GM19468 (cell line): ENCODE results near the gene SEH1L.
A peak's percentile ranks its signal among the peaks of the same experiment; 100 is the strongest.
"Not testable (repeated sequence)": the region's sequence is repeated elsewhere in the genome, so short reads cannot be mapped to it uniquely, and the experiment has no call there.

ENCODE experiments used
- ATAC-seq: cut with Tn5 transposase; IDR thresholded peaks from one replicate; pipeline ENCODE4 v1.9.1; 2021; ENCODE audit warnings: mild to moderate bottlenecking, moderate library complexity, moderate number of reproducible peaks; ENCODE audit not compliant: unreplicated experiment; ENCODE audit errors: extremely low read depth

Gene SEH1L

DNA sequence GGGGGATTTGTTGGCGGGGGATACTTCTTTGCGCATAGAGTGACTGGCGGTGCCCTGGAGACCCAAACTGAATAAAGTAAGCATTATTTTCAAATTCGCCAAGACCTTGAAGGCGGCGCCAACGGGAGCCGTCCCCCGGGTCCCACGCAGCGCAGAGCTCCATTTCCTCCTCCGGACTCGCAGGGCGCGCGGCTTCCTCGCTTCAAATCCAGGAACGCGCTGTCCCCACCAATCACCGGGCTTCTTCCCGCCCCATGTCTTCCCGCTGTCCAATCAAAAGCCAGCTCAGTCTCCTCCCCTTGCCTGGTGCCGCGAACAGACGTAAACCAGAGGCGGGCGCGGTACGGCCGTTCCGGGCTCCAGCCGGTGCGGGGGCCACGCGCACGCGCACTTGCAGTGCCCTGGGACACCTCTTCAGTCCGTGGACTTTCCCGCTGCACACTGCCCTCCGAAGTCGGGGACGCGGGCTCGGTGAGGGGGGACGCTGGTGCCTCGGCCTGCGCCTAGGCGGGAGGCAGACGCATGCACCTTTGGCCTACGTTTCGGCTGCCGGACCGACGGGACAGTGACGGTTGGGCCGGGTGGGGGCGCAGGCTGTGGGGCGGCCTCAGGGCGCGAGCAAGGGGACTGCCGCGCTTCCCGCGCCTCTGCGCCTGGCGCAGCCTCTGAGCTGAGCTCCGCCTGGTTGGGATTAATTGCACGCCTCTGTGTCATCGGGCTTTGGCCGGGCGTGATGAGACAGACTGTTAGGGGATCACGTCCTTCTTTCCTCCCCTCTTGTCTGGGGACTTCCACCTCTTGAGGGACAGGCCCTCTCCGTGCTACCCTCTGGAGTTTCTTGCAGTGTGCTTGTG is 43.4 kb downstream of the SEH1L start, which contains the start of gene CEP192:
Gene CEP192 (plus strand): TSS at position 396 of the 854 bp plus-strand sequence. CDS start 8,063 bp downstream, outside the sequence.
- ATAC-seq = peak; percentile 59

DNA sequence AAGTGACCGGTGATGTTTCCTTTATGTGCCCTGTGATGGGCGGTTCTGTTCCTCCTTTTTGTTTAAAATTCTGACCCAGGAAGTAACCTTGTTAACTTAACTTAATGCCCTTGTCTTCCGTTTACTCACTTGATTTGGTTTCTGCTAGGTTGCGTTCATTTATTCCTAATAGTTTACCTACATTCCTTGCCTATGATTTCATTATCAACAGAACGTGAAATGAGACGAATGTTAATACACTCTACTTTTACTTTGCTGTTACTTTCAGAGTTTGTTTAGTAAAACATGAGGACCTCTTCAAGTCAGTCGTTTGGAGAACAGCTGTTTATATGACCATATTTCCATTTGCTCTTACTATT is 44.0 kb downstream of the SEH1L start:
- ATAC-seq = no peak

DNA sequence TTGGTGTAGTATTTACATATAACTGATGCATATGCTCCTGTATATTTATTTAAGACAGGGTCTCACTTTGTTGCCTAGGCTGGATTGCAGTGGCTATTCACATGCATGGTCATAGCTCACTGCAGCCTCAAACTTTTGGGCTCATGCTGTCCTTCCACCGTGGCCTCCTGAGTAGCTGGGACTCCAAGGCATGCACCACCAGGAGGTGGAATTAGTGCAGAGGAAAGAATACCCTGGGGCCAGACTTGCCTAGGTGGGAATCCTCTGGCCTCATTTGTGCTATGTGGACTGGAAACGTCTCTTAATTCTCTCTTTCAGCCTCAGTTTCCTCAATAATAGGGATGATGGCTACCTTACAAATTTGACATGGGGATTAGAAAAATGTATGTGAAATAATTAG is 45.6 kb downstream of the SEH1L start:
- ATAC-seq = no peak

DNA sequence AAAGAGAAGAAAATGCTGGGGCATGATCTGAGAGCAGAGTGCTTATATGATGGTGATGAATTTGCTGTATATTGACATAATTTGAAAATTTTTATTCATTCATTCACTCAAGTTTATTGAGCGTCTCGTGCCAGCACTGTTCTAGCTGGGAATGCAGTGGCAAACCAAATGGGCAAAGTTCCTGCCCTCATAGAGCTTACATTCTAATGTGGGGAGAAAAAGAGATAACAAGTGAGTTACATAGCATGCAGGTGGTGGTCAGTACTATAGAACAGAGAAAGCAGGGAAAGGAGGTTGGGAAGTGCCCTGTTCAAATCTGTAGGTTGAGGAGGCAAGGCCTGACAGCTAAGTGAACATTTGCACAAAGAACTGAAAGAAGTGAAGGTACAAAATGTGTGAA is 47.6 kb downstream of the SEH1L start:
- no peak for ATAC-seq

DNA sequence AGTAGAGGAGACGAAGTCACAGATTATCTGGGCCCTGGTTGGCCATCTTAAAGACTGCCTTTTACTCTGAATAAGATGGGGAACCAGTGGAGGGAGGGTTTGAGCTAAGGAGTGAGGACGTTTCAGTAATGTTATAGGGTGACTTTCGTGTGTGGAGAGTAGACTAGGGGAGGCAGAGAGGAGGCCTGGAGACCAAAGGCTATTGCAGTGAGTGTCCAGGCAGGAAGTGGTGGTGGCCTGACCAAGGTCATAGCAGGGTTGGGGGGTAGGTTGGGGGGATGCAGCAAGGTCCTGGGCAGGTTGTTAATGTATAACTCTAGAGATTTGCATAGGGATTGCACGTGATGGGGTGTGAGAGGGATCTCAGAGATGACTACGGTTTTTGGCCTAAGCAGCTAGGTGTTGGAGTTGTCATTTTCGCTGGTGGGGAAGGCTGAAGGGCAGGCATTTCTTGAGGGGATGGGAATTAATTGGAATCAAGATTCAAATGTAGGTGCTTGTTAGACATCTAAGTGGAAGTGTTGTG is 48.2 kb downstream of the SEH1L start:
- ATAC-seq = no peak

DNA sequence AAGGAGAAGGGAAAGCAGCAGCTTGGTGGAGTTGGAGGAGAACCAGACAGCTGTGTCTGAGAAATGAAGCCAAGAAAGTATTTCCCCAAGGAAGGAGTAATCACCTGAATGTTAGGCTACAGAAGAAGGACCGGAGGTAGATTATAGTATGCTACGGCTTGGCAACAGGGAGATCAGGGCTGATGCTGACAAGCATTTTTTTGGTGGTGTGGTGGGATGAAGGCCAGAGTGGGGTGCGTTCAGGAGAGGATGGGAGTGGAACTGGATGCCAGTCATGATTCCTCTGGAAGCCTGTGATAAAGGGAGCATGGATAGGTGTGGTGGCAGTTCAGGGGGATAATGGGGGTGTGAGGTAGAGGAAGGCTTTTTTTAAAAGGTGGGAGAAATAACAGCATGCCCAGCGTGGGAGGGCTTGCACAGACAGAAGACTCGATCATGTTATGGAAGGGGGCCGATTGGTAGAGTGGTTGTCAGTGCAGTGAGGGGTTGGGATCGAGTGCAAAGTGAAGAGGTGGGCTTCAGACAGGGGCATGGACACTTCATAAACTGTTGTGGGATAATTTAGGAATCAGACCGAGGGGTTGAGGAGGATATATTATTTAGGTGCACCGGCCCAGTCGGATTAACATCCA is 49.0 kb downstream of the SEH1L start:
- ATAC-seq = no peak

DNA sequence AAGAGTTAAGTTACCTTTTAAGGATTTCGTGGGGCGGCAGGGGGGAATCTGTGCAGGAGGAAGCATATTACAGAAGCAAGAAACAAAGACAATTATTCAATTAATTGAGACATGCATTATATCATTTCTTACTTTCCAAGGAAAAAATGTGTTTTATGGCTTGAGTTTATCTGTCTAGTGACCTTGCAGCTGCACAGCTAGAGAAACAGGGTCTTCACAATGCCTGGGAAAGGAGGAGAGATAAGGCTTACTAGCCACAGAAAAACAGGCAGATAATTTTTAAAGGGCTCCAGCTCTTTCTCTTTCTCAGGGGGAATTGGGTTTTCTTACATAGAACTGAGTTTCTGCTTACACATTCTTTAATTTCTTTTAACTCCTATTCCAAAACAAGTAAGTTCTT is 49.5 kb downstream of the SEH1L start:
- not testable (repeated sequence) for ATAC-seq

DNA sequence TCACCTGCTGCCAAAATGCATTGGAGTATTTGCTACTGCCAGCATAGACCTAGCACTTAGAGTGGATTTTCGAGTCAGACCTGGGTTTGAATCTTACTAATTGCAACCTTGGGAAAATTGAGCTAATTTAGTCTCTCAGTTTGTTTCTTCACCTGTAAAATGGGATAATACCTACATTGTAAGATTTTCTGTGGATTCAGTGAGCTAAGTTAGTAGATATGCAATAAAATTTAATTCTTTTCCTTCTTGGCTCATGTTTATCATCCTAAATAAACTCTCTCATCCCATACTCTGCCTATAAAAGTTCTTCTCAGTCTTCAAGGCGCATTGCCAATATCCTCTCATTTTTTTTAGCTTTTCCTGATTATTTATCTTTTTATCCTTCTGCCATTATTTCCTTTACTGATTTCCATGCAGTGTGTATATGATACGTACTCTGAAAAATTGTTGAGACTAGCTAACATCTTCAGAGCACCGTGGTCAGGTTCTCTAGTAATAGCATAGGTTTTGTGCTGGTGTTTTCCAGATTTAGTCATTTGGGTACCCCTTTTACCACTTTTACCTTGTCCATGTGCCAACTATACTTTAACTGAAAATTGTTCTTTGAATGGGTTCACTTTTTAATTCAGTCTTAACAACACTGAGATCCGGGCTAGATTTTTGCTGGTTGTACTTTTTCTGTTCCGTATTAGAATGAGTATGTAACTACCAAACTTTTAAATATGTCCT is 50.7 kb downstream of the SEH1L start:
- no peak for ATAC-seq

DNA sequence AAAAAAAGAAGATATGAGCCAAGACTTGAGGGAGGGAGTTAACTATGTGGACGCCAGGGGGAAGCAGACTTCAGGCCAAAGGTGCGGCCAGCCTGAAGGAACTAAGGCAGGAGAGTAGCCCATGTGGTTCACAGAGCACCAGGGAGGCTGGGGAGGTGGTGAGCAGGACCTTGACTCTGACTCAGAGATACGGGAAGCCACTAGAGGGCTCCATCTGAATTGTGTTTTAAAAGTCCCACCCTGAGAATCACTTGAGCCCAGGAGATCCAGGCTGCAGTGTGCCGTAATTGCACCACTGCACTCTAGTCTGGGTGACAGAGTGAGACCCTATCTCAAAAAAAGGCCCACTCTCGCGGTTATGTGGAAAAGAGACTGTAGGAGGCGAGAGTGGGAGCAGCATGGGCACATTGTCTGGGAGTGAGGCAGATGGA is 55.7 kb downstream of the SEH1L start:
- ATAC-seq = no peak

DNA sequence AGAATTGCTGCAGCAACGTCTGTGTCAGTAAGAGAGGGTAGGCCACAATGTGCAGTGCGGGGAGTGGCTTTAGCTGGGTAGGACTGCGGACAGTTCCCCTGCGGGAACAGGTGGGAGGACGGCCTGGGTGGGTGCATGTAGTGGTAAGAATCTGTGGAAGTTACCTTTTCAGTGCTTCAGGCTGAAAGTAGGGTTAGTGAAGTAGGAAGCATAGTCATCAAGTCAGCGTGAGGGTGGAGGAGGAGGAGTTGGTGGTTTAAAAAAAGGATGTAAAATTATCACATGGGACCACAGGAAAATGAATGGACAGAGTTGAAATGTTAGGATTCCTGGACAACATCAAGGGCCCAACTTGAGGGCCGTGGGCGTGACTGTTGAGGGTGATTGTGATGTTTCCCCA is 56.6 kb downstream of the SEH1L start:
- no peak for ATAC-seq

DNA sequence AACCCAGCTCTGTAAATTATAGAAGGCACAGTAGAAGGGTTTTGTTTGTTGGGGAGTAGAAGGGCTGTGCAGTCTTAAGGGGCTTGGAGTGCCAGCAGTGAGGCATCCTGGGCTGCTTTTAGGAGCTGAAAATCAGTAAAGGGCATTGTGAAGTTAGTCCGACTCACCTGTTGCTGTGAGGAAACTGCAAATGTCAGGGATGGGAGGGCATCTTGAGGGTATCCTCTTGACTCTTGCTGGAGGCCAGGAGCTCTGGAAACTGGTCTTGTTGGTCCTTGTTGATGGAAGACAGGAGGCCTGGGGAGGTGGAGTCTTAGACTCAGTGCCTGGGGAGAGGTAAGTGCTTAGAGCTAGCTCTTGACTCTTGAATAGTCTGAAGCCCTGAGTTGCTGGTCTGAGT is 57.5 kb downstream of the SEH1L start:
- no peak for ATAC-seq

DNA sequence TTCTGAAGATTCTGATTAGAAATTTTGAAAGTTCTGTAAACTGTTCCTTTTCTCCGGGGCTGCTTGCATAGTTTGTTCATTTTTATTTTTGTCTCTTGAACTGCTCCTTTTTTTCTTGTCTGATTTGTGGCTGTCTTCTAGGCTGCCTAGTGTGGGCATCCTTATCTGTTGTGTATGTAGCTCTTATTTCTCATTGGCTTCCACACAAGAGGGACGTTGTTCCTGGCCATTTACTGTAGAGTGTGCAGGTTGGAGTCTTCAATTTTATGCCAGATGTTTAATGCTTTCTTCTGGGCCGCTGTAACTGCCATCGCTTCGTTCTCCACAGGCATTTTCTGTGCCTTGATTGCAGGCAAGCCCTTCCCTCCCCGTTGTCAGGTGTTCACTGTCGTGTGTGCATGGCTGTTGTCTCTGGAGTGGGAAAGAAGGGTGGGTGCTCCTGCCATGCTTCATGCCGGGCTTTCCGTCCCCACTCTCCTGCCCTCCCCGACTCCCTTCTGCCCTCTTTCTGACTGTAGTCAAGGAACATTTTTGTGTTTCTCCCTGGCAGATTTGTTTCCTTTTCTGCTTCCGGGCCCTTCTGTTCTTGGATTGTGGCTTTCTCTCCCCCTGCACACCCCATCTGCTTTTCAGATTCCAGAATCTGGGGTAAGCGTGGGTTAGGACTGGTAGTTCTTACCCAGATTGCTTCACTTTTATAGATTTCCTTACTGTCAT is 58.9 kb downstream of the SEH1L start:
- ATAC-seq = no peak

DNA sequence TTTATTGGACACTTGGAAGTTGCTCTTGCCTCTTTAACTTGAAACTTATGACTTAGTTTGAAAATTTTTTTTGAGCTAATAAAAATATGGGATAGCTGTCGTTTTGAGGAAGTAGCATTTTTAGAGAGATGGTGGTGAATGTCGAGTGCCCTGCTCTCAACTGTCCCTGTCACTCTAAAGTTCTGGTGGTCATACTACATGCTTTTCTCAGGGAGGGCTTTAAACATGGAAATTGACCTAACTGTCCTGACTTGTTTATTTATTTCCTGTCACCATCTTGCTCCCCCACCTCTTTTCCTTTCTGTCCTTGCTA is 59.4 kb downstream of the SEH1L start:
- ATAC-seq = no peak

DNA sequence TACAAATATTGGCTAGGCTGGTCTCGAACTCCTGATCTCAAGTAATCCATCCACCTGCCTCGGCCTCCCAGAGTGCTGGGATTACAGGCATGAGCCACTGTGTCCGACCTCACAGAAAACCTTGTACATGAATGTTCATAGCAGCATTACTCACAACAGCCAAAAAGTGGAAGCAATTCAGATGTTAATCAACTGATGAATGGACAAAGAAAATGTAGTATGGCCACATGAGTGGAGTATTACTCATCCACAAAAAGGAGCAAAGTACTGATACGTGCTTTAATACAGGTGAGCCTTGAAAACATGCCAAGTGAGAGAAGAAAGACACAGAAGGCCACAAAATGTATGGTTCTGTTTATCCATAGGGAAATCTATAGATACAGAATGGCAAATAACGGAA is 63.9 kb downstream of the SEH1L start:
- ATAC-seq = no peak

DNA sequence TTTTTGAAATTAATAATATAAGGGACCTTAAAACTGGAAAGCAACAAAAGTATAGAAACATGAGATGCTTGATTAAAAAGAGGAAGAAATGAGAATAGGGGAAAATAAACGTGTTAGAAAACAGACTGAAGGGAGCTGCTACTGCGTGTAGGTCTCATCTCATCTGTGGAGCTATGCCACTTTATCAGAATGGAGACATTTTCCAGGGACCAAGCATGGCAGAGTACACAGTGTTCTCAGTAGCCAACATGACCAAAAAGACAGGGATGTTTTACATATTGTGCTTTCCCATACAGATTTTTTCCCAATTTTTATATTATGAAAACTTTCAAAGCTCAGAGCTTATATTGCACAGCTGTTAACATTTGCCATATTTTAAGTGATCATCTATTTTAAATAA is 66.4 kb downstream of the SEH1L start:
- ATAC-seq = no peak

DNA sequence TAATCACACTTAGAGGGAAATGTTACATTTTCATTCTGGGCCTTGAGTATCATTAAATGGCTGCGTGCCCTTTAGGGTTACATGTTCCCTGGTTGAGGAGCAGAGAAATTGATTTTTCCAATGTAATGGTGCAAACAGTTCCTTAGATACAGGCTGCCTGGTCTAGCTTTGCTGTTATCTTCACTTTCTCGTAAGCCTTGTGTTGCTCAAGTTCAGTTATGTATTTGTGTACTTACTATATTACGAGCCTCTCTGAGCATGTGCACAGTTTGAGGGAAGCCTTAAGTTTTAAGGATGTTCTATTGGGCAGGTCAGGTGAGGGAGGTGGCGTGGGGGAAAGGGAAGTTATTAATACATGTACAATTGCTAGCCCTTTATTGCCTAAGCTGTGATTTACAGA is 67.0 kb downstream of the SEH1L start:
- no peak for ATAC-seq

DNA sequence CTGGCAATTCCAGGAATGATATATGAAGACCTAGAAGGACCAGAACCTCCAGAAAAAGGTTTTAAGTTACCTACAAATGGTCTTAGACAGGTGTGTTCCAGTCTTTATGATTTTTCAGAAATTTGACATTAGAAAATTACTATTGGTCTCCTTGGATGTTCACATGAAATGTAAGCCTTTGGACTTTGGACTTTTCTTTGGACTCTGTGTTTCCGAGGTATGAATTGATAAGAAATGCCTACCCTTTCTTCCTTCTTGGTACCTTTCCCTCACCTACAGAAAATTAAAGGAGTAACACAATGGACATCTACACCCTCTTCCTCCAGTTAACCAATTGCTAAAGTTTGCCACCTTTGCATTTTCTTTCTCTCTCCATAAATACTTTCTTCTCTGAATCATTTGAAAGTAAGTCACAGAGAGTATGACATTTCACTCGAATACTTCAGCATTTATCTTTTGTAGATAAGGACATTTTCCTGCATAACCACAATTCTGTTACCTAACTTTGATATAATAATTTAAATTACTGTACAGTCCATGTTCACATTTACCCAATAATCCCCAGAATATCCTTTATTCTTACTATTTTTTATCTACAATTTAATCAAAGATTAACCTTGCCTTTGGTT is 69.5 kb downstream of the SEH1L start:
- no peak for ATAC-seq

DNA sequence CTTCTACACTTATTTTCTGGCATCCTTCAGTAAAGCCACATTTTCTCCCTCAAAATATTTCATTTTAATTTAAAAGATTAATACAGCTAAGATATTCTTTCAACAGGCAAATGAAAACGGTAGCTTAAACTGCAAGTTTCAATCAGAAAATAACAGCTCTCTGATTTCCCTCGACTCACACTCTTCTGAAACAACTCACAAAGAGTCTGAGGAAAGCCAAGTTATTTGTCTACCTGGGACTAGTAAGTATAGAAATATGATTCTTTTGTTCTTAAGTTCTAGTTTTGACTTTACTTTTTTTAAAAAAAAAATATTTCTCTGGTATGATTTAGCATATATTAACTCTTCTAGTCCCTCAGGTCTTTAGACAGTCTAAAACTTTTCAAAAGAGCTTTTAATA is 70.6 kb downstream of the SEH1L start:
- ATAC-seq = no peak

DNA sequence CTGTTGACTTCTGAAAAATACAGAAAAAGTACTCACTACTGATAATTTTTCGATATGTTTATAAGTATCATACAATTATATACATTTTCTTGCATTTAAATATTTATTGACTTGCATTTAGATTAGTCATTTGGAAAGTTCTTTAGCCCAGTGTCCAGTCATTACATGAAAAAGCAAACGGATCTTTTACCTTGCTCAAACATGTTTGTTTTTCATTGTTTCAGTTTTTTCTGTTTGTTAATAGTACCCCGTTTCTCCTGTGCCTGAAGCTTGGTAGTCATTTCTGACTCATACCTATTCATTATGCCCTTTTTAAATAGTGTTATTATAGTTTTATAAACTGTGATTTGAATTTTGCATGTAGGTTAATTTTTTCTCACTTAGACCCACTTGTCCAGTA is 71.5 kb downstream of the SEH1L start:
- ATAC-seq = no peak

DNA sequence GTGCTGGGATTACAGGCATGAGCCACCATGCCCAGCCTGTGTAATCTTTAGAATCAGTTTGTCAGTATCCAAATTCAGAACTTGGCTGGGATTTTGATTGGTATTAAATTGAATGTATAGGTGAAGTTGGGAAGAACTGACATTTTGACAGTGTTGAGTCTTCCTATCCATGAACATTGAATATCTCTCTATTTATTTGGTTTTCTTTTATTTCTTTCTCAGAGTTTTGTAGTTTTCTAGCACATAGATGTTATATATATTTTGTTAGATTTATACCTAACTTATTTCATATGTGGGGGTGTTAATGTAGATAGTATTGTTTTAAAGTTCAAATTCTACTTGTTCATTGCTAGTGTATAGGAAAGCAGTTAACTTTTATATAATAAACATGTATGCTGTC is 74.8 kb downstream of the SEH1L start:
- no peak for ATAC-seq
